Measurements from ENCODE around the gene PPP2R3B.
A peak's percentile ranks its signal among the peaks of the same experiment; 100 is the strongest.
"Not testable (repeated sequence)": the region's sequence is repeated elsewhere in the genome, so short reads cannot be mapped to it uniquely, and the experiment has no call there.

The PPP2R3B gene

GRCh38 chrX:386768-387575 lies at the start of gene PPP2R3B:
Gene PPP2R3B, minus strand, starts transcription at chrX:386907. Its CDS starts 216 bp downstream, at chrX:386691.
- peak; percentile 96 for DNase-seq (ENCODE audit: low read depth, low spot score)

GRCh38 chrX:435536-436122 lies 48.9 kb upstream of the PPP2R3B start:
- DNase-seq (ENCODE audit: low read depth, low spot score), result no peak

DNA sequence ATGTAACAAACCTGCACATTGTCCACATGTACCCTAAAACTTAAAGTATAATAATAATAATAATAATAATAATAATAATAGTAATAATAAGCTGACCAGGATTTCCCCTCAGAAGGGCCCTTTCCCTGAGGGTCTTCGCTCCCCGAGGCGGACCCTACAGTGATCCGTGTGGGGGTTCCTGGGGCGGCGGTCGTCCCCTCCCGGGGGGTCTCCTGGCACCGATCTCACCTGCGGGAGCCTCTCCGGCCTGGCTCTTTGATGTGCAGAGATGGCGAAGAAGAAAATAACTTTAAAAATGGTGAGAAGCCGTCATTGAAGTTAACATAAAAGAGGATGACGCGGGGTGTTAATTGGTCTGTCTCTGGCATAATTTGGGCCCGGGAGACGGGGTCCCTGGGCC lies 48.2 kb upstream of the PPP2R3B start:
- no peak for DNase-seq (ENCODE audit: low read depth, low spot score)

DNA sequence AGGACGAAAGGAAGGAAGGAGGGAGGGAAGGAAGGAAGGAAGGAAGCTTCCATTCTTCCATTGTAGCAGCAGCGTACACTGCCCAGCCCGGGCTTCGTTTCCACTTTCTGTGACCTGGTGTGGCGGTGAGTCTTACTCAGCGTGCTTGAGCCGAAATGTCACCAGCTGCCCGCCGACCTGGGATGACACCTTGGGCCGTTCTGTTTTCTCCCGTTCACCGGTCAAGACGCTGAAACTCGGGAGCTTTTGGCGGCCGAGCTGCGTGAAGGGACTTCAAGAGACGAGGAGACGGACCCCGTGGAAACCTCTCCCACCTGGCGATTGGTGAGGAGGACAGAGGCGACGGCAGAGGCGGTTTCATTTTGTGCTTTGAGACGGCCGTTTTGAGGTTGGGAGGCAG lies 47.1 kb upstream of the PPP2R3B start:
- no peak for DNase-seq (ENCODE audit: low read depth, low spot score)

- DNase-seq (ENCODE audit: low read depth, low spot score), result not testable (repeated sequence)
Observed at GRCh38 chrX:432666-433065, 46.0 kb upstream of the PPP2R3B start.

DNA sequence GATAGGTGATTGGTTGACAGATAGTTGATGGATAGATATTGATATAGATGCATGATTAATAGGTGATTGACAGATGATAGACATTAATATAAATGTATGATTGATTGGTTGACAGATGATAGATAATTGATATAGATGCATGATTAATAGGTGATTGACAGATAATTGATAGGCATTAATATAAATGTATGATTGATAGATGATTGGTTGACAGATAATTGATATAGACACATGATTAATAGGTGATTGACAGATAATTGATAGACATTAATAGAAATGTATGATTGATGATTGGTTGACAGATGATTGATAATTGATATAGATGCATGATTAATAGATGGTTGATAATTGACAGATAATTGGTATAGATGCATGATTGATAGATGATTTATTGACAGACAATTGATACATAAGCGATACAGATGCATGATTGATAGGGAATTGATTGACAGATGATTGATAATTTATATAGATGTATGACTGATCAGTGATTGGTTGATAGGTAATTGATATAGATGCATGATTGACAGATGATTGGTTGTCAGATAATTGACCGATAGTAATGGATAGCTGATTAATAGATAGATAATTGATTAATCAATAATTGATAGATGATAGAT lies 44.9 kb upstream of the PPP2R3B start:
- DNase-seq (ENCODE audit: low read depth, low spot score), result no peak

GRCh38 chrX:431056-431455 lies 44.3 kb upstream of the PPP2R3B start:
- DNase-seq (ENCODE audit: low read depth, low spot score), result no peak

GRCh38 chrX:429266-429825 lies 42.6 kb upstream of the PPP2R3B start:
- DNase-seq (ENCODE audit: low read depth, low spot score), result no peak

GRCh38 chrX:427812-428725 lies 41.4 kb upstream of the PPP2R3B start:
- no peak for DNase-seq (ENCODE audit: low read depth, low spot score)

- no peak for DNase-seq (ENCODE audit: low read depth, low spot score)
Observed at GRCh38 chrX:426881-427280, 40.2 kb upstream of the PPP2R3B start.

- no peak for DNase-seq (ENCODE audit: low read depth, low spot score)
Observed at GRCh38 chrX:425056-425455, 38.3 kb upstream of the PPP2R3B start.

- DNase-seq (ENCODE audit: low read depth, low spot score), result no peak
Observed at GRCh38 chrX:421646-422391, 35.1 kb upstream of the PPP2R3B start.

DNA sequence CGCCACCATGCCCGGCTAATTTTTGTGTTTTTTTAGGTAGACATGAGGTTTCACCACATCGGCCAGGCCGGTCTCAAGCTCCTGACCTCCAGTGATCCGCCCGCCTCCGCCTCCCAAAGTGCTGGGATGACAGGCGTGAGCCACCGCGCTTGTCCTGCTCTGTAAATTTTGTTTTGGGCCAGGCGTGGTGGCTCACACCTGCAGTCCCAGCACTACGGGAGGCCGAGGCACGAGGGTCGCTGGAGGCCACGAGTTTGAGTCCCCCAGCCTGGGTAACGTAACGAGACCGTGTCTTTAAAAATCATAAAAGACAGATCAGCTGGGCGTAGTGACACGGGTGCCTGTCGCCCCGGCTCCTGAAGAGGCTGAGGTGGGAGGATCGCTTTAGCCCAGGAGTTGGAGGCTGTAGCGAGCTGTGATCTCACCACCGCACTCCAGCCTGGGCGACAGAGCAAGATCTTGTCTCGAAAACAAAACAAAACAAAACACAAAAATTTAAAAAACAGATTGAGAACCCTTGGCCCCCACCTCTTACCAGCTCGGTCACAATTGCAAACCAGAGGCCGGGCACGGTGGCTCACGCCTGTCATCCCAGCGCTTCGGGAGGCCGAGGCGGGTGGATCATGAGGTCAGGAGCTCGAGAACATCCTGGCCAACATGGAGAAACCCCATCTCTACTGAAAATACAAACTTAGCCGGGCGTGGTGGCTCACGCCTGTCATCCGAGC lies 34.0 kb upstream of the PPP2R3B start:
- no peak for DNase-seq (ENCODE audit: low read depth, low spot score)

DNA sequence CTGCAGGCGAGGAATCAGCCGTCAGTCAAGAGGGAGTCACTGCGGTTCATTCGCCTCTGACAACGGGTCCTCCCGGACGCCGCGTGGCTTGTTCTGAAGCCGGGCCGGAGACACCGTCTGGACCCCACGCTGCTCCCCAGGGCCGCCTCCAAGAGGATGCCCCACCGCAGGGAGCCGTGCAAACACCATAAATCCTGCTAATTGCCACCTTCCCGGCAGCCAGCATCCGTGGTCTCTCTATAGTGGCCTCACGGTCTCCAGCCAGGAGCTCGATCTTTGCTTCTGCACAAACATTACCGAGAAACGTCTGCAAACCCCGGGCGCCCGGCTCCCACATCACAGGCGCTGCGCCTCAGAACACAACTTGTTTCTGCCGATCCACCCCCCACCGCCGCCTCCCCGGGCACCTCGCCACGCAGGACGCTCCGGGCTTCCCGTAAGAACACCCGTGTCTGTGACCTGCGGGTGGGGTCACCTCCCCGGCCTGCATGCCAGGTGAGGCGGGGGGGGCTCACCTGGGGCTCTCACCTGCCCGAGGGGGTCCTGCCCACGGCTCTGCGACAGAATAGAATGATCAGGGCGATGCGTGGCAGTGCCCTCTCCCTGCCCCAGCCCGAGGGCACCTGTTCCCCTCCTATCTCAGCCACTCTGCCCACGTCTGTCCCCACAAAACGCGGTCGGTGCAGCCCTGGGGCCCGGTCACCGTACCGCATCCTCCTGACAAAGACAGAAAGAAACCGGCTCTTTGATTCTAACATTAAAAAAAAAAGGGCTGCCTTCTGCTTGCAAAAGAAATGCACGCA lies 32.4 kb upstream of the PPP2R3B start:
- no peak for DNase-seq (ENCODE audit: low read depth, low spot score)

GRCh38 chrX:415498-415897 lies 28.8 kb upstream of the PPP2R3B start:
- not testable (repeated sequence) for DNase-seq (ENCODE audit: low read depth, low spot score)

DNA sequence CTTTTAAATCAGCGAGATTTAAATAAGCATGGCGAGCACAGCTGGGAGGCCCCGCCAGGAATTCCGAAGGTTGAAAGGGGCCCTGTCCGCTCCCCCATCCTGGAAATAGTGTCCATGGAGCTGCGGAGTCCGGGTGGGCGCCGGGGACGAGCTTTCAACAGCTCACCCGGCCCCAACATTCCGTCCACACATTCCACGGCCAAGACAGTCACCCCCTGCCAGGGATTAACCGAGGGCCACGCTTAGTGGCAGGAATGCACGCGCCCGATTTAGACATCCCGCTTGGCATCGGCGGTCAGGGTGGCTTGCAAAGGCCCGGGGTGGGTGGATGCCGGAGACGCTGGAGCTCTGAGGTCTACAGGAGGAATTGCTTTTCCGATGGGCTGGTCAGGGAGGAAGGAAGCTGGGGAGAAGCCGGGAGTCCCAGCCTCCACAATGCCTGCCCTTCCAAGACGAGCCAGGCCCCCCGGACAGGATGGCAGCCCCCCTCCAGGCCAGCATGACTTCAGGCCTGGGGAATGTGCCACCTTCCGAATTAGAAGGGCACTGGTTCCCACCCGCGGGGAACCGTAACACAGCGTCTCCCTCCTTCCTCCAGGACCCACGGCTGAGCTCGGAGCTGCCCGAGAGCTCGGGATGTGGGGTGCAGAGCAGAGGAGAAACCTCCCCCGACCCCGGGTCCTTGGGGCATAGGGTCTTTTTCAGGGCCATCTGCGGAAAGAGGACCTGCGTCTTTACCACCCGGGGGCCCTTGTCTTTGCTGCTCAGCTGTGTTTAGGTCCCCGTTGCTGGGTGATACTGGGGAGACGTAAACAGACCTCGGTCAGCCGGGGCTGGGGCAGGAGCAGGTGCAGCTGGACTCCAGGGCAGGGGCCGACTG lies 26.9 kb upstream of the PPP2R3B start:
- no peak for DNase-seq (ENCODE audit: low read depth, low spot score)

GRCh38 chrX:410296-410695 lies 23.6 kb upstream of the PPP2R3B start:
- DNase-seq (ENCODE audit: low read depth, low spot score), result no peak

DNA sequence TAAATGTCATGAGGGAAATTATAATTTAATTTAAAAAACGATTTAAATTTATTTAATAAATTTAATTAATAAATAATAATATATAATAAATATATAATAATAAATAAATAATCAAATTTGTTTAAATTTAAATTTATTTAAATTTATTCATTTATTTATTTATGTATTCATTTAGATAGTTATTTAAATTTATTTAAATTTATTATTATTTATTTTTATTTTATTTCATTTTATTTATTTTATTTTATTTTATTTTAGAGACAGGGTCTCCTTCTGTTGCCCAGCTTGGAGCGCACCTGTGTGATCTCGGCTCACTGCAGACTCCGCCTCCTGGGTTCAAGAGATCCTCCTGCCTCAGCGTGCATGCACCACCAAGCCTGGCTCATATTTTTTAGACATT lies 18.4 kb upstream of the PPP2R3B start:
- no peak for DNase-seq (ENCODE audit: low read depth, low spot score)

All from activated naive CD8-positive, alpha-beta T cell treated with anti-CD3 and anti-CD28 coated beads, Interleukin-2, amount 50 U/mL, for 16 hours (primary cell).